ENCODE data around the gene ARFGAP1. TPM values are rescaled to one million over a fixed set of nuclear protein-coding genes. Genes with fewer than 3 reads are reported as not detected.

ARFGAP1 gene
- total and polyA plus RNA-seq, 2 experiments from 2014 or later, result 41.5 to 95.5 TPM

- ATAC-seq, result no peak
- H3K36me3 Mint-ChIP-seq (ENCODE audit: low read depth), result peaks cover 9% of the 10 kb centered on the region
Measured at GRCh38 chr20:63328718-63329275, 56.2 kb downstream of the ARFGAP1 start.

GRCh38 chr20:63329331-63330083 is 56.9 kb downstream of the ARFGAP1 start:
- Histone ChIP-seq H3K79me2 (replicated peaks; ENCODE audit: insufficient read depth) (no peaks in the 10 kb centered on the region), H3K4me1 (ENCODE audit: insufficient read depth) (no peaks in the 10 kb centered on the region; the same call in 1 of the 2 replicates), H3K9me2 (ENCODE audit: insufficient read depth) (peaks cover under 1% of the 10 kb centered on the region; the same call in 1 of the 2 replicates), H3K4me2 (no peak overlapping the region), H3K27ac (ENCODE audit: low read depth) (no peak overlapping the region), H4K20me1 (replicated peaks; ENCODE audit: insufficient read depth) (no peaks in the 10 kb centered on the region), H3K27me3 (ENCODE audit: insufficient read depth) (no peaks in the 10 kb centered on the region), H3K4me3 (no peak overlapping the region), H2AFZ (no peak overlapping the region), H3K36me3 (ENCODE audit: insufficient read depth) (no peaks in the 10 kb centered on the region), H3F3A (replicated peaks; ENCODE audit: low read depth) (no peaks in the 10 kb centered on the region)
- H3K27ac Mint-ChIP-seq, result no peak overlapping the region
- peaks cover 15% of the 10 kb centered on the region for H3K27me3 Mint-ChIP-seq (ENCODE audit: insufficient read depth, low read depth, poor library complexity)
- peaks cover 12% of the 10 kb centered on the region for H3K36me3 Mint-ChIP-seq (ENCODE audit: low read depth)
- ATAC-seq (no peak), DNase-seq (ENCODE audit: low spot score) (no peak)
- H3K9me3 Mint-ChIP-seq, result peaks cover 17% of the 10 kb centered on the region
- no peak overlapping the region for H3K4me3 Mint-ChIP-seq
- H3K4me1 Mint-ChIP-seq, result no peaks in the 10 kb centered on the region
- TF ChIP-seq NANOG (IDR thresholded peaks at IDR 0.05; ENCODE audit: borderline replicate concordance) (no peak), EZH2 (IDR thresholded peaks at IDR 0.05; ENCODE audit: low read depth, unreplicated experiment) (no peak), ZNF114 (CRISPR knock-in tag; IDR thresholded peaks at IDR 0.05) (no peak), ZNF331 (CRISPR knock-in tag; IDR thresholded peaks at IDR 0.05; ENCODE audit: low read depth) (no peak), REST (IDR thresholded peaks at IDR 0.05; ENCODE audit: unreplicated experiment) (no peak), EZH2phosphoT487 (IDR thresholded peaks at IDR 0.05; ENCODE audit: unreplicated experiment) (no peak), STAT1 (IDR thresholded peaks at IDR 0.05; ENCODE audit: unreplicated experiment) (no peak)
- TF ChIP-seq, protein P1, sequence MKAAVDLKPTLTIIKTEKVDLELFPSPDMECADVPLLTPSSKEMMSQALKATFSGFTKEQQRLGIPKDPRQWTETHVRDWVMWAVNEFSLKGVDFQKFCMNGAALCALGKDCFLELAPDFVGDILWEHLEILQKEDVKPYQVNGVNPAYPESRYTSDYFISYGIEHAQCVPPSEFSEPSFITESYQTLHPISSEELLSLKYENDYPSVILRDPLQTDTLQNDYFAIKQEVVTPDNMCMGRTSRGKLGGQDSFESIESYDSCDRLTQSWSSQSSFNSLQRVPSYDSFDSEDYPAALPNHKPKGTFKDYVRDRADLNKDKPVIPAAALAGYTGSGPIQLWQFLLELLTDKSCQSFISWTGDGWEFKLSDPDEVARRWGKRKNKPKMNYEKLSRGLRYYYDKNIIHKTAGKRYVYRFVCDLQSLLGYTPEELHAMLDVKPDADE (IDR thresholded peaks at IDR 0.05), result no peak

More at GRCh38 chr20:63328718-63329275, 56.2 kb downstream of the ARFGAP1 start:
- Histone ChIP-seq H3K4me1 (ENCODE audit: insufficient read depth) (no peaks in the 10 kb centered on the region; the same call in 1 of the 2 replicates), H3K27me3 (ENCODE audit: insufficient read depth) (no peaks in the 10 kb centered on the region), H3K79me2 (replicated peaks; ENCODE audit: insufficient read depth) (no peaks in the 10 kb centered on the region), H3K27ac (ENCODE audit: low read depth) (no peak overlapping the region), H2AFZ (no peak overlapping the region), H3K9me2 (ENCODE audit: insufficient read depth) (no peaks in the 10 kb centered on the region), H3K36me3 (ENCODE audit: insufficient read depth) (no peaks in the 10 kb centered on the region), H3F3A (replicated peaks; ENCODE audit: low read depth) (no peaks in the 10 kb centered on the region), H4K20me1 (replicated peaks; ENCODE audit: insufficient read depth) (no peaks in the 10 kb centered on the region), H3K4me3 (no peak overlapping the region), H3K4me2 (no peak overlapping the region)
- Mint-ChIP-seq H3K4me1 (no peaks in the 10 kb centered on the region; the same call in 2 of the 3 replicates), H3K27ac (no peak overlapping the region), H3K9me3 (peaks cover 13% of the 10 kb centered on the region), H3K4me3 (no peak overlapping the region), H3K27me3 (ENCODE audit: insufficient read depth, low read depth, poor library complexity) (peaks cover 13% of the 10 kb centered on the region)
- no peak for DNase-seq (ENCODE audit: low spot score)
- TF ChIP-seq POLR2AphosphoS5 (IDR thresholded peaks at IDR 0.05; ENCODE audit: low read depth) (no peak), JUNB (IDR thresholded peaks at IDR 0.05; ENCODE audit: unreplicated experiment) (no peak), EZH2 (IDR thresholded peaks at IDR 0.05; ENCODE audit: low read depth, unreplicated experiment) (no peak), STAT1 (IDR thresholded peaks at IDR 0.05; ENCODE audit: unreplicated experiment) (no peak), ZNF331 (CRISPR knock-in tag; IDR thresholded peaks at IDR 0.05; ENCODE audit: low read depth) (no peak)
- TF ChIP-seq, protein P1 (IDR thresholded peaks at IDR 0.05), result no peak
